ENCODE data around the gene AKNA.

AKNA gene

DNA sequence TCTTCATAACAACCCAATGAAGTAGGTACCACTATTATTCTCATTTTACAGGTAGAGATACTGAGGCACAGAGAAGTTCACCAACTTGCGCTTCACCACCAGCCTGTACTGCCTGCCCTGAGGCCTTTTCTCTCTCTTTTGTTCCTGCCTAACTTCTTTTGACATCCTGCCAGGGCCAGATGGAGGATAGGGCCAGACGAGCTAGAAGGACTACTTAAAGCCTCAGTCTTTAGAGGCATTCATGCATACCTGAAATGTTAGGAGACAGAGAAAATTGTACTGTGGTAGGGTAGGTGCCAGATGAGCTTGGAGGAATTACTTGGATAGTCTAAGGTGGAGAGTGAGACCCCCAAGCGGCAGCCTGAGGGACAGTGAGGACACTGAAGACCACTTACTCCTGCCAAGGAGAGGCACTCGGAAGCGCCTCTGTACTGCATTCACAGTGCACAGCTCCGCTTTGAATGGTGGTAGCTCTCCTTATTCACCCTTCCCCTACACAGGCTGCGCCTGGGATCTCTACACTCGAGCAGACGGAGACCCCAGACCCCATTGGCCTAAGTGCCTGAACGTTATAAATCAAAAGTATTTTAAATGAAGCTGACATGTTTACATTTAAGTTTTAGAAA, 71.1 kb downstream of the AKNA start:
- no peak for DNase-seq

DNA sequence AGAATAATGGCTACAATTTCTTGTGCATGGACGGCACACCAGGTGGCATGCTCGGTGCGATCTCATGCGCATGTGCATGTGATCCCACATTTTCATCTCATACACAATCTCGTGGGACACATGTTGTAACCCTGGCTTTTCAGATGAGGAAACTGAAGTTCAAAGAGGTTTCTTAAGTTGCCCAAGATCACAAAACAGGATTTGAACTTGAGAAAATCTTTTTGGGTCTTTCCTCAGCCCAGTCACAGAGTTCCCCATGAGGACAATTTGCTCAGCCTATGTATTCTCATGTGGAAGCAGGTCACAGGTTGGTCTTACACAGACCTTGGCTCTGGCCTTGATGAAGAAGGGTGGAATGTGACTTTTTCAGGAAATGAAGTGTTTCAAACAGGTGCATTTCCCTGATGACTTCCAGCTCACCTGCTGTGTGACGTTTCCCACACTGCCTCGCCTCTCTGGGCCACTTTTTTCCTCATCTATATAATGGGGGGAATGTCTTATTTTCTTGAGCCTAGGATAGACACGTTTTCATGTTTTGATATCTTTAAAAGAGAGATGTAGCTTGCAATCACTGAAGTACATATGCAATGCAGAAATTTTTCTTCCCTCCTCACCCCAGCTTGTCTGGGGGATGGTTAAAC, 71.9 kb downstream of the AKNA start:
- no peak for DNase-seq

DNA sequence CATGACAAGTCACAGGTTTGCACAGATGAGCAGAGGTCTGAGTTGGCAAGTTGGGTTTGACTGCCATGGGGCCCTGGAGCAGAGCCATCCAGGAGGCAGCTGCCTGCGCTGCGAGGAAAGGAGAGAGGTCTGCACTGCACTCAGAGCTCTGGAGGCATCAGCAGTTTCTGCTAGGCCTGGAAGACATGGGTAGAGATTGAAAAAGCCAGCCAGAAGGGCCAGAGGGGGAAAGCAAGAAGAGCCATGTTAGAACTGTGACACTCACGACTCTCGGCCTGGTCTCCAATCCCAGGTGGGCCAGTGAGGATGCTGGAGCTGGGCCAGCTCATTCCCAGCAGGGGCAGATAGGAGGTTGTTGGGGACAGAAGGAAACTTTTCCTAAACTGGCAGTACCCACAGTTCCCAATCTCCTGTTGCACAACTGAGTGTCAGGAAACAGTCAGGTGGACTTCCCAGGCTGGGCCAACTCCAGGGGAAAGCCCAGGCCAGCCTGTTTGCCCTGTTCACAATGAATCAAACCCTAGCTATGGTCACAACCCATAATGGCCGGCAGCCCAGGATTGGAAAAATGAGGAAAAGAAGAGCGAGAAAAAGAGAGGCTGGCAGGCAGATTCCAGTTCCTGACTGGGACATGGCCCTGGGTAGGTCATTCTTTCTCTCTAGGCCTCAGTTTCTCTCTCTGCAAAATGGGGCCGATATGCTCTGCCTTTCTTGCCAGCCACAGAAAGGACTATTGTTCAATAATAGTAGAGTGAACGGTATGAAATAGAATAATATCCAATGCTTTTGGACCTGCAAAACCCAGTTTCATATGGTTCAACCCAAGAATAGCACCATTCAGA, 72.7 kb downstream of the AKNA start:
- no peak for DNase-seq

DNA sequence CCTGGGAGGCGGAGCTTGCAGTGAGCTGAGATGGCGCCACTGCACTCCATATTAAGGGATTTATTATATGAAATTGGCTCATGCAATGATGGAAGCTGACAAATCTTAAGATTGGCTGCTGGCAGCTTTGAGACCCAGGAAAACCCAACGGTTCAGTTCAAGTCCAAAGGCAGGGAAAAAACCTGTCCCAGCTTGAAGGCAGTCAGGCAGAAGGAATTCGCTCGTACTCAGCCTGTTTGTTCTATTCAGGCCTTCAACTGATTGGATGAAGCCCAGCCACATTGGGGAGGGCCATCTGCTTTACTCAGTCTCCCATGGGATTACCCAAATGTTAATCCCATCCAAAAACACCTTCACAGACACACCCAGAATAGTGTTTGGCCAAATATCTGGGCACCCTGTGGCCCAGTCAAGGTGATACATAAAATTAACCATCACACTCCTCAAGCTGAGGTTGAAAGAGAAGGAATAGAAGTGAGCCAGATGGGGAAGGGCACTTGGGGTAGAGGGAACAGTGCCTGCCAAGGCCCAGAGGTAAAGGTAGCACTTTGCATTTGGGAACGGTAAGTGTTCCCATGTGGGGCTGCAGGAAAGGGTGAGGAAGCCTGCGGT, 73.4 kb downstream of the AKNA start:
- no peak for DNase-seq

DNA sequence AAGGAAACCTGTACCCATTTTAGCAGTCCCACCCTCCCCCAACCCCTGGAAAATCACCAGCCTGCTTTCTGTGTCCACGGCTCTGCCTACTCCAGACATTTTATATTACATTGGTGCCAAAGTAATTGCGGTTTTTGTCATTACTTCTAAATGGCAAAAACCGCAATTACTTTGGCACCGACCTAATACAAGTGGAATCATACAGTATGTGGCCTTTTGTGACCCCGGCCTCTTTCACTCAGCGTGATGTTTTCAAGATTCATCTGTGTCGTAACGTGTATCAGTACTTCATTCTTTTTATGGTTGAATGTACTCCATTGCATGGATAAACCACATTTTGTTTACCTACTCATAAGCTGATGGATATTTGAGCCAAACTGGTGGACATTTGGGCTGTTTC, 74.6 kb downstream of the AKNA start:
- no peak for DNase-seq

DNA sequence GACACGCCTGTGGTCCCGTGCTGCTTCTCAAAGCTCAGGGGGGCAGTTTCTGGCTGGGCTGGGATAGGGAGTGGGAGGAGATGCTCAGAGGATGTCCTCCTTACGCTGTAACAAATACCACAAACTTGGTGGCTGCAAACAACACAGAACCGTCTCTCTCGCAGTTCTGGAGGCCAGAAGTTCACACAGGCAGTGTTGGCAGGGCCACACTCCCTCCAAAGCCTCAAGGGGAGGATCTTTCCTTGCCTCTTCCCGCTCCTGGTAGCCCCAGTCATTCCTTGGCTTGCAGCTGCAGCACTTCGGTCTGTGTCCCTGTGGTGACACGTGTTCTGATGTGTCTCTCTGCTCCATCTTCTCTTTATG, 75.3 kb downstream of the AKNA start:
- DNase-seq, result no peak

DNA sequence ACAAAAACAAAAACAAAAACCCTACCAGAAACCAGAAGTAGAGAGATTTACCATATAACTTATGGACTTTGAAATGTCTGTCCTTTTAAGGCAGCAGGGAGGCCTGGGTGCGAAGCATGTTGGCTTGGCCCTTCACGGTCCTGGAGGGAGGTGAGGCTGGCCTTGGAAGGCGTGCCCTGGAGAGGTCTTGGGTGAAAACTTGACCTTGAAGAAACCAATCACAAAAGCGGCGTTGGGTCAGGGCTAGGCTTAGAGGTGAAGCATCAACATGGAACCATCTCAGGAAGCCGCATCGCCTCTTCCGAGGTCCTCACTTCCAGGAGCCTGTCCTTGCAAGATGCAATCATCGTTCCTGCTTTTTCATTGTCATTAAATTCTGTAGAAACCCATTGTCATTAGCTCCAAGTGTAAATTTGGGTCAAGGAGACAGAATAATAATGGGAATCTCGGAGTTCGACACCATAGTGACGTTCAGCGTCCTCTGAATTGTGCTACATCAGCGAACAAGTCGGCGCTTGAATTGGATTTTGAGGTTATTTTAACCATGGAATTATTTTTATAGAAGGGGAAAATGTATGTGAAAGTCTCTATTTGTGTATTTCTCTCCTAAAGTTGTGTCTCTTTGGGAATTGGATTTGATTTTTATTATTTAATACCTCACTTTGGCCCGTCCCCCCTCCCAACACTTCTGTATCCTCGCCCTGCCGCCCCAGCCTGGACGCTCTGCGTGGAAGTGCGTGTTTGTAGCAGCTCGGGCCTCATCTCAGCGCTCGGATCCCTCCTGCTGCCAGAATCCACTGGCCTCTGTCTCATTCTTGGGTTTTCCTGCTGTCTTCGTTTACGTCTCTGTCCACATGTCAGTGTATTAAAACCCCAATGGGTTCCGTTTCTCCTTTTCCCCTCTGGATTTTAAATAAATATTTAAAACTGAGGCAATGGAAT, 75.9 kb downstream of the AKNA start:
- DNase-seq, result no peak

DNA sequence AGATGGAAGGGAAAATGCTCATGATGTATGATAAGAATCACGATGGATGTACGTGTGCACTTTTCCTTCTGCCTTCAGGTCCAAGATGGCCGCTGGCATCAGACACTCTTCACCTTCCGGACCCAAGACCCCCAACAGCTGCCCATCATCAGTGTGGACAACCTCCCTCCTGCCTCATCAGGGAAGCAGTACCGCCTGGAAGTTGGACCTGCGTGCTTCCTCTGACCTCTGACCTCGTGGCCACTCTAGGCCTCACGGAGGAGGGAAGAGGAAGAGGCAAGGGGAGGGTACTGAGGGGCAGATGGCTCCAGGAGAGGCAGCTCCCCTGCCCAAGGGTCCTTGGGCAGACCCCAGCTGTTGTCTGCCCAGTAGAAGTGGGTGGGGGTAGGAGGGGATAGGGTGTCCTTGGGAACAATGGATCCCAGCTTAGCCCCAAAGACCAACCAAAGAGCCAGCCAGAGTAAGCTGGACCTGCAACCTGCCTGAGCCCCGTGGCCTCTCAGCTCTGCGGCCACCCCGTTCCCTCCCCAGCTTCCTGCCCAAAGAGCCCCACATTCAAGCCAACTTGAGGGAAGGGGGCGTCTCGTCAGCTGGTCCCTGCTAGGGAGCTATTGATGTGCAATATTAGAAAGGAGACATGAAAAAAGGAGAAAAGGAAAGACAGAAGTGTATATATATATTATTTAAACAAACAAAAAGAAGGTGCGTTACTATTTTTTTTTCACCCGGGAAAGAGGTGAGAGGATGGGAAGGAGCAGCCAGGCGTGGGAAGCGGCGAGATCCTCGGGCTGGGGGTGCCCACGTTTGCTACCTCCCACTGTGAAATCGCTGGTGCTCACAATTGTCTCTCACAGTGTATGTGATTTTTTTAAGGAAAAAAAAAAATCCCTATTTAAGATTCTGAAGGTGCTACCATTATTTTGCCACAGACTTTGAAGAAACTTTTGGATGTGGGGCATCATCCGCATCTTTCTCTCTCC, 77.0 kb downstream of the AKNA start:
- no peak for DNase-seq

DNA sequence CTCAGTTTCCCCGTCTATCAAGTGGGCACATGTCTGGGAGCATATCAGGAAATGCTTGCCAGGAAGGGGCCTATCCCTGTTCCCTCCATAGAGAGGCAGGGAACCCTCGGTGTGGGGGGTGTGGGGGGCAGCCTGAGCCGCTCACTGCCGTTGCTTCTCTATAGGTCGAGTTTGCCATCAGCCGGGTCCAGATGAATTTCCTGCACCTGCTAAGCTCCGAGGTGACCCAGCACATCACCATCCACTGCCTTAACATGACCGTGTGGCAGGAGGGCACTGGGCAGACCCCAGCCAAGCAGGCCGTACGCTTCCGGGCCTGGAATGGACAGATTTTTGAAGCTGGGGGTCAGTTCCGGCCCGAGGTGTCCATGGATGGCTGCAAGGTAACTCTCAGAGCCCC, 78.7 kb downstream of the AKNA start:
- DNase-seq, result no peak

DNA sequence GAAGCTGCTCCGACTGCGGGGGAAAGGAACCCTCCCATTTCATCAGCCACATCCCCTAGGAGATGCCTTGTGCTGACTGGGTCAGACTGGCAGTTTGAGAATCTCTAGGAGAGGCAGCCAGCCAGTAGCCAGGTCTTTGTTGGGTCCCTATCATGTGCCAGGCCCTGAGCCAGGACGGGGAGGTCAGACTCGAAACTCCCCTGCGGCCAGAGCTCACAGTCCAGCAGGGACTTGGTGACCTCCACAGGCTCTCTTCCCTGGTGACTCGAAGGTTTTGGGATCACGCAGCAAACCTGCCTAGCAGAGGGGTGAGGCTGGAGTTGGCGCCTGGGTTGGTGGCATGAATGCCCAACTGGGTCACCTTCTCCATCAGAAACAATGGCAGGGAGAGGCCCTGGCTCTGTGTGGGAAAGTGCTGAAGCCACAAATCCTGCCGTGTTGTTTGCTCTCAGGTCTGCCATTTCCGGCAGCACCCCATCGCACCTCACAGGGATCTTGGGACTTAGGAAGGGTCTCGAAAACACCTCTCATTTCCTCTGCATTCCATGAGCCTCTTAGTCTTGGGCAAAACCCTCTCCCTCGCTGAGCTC, 79.3 kb downstream of the AKNA start:
- DNase-seq, result no peak

DNA sequence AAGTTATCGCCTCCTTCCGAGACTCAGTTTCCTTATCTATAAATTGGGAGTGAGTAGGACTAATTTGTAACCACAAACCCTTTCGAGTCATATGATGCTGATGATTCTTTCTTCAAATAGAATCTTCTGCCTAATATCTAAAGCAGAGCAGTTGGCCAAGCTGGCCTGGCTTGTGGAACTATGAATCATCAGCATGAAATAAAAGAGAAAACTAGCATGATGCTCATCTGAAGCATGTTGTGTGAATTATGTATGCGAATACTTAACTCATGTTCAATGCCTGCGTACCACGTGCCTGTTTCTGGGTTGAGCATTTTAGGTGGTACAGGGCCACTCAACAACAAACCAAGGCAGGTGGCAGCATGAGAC, 79.9 kb downstream of the AKNA start:
- DNase-seq, result no peak

DNA sequence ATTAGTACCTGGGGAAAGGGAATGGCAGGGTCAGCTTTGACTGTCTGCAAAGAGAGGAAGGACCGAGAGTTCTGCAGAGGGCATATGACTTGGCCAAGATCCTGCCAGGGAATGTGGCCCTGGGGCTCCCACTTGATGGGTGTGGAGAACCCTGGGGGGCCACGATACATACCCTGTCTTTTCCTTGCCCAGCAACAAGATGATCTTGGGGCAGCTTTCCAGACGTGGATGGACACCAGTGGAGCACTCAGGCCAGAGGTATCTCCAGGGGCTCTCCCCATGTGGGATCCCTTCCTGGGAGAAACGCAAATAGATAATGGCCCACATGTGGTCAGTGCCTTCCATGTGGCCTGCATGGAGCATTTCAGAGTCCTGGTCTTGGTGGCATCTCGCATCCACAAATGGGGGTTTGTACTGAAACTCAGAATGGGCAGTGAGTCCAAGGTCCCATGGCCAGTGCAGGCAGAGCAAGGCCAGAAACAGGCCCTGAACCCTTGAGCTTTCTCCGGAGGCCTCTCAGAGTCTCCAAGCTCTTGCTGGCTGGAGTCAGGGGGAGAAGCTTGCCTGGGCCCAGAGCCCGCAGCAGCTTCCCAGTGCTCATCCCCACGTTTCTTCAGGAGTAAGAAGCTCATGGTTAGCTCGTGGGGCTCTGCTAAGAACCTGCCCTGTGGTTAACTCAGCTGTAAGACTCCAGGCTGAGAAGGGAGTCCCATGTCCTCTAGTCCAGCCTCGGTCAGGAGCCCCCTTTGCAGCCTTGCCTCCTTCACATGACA, 83.2 kb downstream of the AKNA start:
- no peak for DNase-seq

DNA sequence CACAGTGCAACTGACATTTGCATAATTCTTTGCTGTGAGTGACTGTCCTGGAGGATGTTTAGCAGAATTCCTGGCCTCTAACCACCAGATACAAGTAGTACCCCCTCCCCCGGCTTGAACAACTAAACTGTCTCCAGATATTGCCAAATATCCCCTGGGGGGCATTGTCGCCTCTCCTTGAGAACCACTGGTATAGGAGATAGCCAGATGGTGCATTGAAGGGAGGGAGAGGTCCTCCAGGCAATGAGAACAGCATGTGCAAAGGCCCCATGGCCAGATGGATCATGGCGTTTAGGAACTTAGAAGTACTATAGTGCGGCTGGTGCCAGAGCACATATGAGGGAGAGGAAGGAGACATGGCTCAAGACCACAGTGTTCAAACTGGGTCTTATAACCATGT, 83.8 kb downstream of the AKNA start:
- no peak for DNase-seq

DNA sequence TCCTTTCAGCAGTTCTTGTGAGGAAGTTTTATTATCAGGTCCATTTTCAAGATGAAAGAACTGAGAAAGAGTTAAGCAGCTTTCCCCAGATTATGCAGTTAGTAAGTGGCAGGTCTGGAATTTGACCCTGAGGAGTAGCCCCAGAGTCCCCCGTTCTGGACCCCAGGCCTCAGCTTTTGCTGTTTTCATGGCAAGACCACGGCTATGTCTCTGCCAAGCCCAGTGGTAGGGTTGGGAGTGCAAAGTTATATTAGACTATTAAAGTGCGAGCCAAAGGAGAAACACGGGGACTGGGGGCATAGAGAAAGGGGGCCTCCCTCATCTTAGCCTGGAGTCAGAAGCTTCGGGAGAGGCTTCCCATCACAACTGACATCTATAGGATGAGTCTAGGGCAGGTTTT, 84.2 kb downstream of the AKNA start:
- DNase-seq, result no peak

DNA sequence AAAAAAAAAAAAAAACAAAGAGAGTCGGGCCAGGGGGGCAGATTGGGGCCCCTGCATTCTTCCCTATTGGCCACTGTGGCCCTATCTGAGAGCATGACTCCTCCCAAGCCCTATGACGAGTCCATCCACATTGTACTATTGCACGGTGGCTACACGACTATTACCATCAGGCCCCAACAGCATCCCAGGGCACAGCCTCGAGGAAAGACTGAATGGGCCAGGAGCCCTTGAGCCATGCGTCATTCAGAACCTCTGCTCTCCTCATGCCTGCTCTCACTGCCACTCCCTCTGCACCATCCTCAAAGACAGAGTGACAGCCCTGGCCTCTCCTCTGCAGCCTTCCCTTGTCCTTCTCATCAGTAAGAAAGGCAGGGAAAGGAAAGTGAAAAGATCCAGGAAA, 85.1 kb downstream of the AKNA start:
- no peak for DNase-seq

DNA sequence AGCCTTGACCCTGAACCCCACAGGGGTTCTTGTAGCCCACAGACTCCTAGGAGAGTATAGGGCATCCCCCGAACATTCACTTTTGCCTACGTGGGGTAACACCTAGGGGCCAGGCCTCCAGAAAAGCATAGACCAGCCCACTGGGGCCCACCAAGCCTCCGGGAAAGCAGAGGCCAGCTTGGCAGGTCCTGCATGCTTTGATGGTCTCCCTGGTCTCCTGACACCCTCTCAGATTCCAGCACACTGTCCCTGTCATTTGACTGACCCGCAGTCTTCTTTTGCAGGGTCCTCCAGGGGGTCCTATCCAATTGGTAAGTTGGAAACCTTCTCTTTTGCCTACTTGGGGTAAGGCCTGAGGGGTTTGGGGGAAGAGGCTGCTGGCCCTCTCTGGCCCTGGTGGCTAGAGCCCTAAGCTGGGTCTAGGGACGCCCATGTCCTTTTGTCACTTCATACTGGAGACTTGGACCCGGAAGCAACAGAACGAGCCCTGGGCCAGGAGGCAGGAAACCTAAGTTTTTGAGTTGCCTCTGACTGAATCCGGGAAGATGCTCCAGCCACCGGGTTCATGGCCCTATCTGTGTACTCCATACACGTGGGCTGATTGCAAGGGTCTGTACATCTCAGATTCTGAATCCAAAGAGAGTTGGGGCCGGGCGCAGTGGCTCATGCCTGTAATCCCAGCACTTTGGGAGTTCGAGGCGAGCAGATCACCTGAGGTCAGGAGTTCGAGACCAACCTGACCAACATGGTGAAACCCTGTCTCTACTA, 85.8 kb downstream of the AKNA start:
- DNase-seq, result no peak

DNA sequence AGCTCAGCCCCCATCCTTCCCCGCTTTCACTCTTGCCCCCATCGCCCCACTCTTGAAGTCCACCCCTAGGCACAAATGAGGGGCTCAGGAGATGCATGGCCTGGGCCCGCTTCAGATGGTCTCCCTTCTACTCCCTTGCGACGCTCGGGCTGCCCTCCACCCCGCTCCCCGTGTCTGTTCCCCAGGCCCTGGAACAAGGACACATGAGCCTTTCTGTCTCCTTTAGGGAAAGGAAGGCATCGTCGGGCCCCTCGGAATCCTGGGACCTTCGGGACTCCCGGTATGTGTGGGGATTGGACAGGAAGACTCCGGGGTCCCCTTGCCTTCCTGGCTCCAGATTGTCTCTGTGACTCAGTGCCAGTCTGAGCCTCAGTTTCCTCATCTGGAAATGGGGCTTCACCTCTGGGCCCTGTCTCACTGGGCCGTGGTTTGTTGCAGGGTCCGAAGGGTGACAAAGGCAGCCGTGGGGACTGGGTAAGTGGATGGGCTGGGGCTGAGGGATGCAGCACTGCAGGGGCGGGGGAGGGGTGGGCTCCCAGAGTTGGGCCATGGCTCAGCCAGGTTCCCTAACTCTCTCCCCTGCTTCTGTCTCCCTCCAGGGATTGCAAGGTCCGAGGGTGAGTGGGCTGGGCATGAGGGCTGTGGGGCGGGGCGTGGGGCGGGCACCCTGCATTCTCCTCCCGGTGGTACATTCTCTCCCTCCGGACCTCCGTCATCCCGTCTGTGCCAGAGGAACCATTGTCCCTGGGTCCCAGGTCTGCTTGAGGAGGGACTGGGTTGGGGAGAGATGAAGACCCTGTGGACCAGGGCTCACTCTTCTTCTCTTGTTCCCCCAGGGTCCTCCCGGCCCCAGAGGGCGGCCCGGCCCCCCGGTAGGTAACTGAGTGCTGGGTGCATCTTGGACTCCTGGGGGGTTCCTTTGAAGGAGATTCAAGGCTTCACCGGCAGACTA, 86.7 kb downstream of the AKNA start:
- DNase-seq, result no peak

DNA sequence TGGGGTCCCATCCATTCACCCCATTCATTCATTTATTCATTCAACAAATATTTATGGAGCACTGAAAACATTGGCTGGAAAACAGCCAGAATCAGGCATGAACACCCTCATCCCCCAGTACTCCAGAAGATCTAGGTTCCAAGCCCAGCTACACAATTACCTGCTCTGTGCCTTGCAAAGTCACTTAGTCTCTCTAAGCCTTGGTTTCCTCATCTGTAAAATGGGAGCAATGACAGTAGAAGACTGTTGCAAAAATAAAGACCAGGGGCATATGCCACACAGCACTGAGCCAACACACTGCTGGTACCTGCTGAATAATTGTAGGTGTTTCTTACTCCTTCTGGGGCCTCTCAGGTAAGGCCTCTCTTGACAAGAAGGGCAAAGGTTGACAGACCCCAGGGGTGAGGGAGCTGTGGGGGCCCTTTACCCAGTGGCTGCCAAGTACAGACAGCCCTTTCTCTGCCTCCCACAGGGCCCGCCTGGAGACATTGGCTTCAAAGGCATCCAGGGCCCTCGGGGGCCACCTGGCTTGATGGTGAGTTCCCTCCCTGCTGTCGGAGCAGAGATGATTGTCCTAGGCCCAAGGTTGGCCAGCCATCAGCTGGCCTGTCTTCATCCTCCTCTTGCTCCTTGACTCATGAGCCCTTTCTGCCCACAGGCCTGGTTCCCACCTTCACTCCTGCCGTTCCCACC, 87.5 kb downstream of the AKNA start:
- DNase-seq, result no peak

Data from COR-L47 (cell line).